Osteocyte (in vitro differentiated cells): ENCODE results near the gene SMAD1. TPM values are rescaled to one million over a fixed set of nuclear protein-coding genes. Genes with fewer than 3 reads are reported as not detected.

Source experiments
- DNase-seq: peaks from one replicate; pipeline ENCODE4 v3.0.0; 2021; ENCODE audit warnings: mixed read lengths; ENCODE audit not compliant: unreplicated experiment; ENCODE audit errors: extremely low spot score
- H3K27ac Mint-ChIP-seq: one replicate; pipeline ENCODE4 v1.8.0; 2021; ENCODE audit warnings: mild to moderate bottlenecking, mixed read lengths; ENCODE audit not compliant: unreplicated experiment
- H3K27me3 Mint-ChIP-seq: one replicate; pipeline ENCODE4 v1.8.0; 2021; ENCODE audit warnings: mixed read lengths; ENCODE audit not compliant: unreplicated experiment
- H3K36me3 Mint-ChIP-seq: one replicate; pipeline ENCODE4 v1.8.0; 2021; ENCODE audit warnings: mixed read lengths; ENCODE audit not compliant: unreplicated experiment
- H3K4me1 Mint-ChIP-seq: one replicate; pipeline ENCODE4 v1.8.0; 2021; ENCODE audit warnings: mixed read lengths; ENCODE audit not compliant: unreplicated experiment
- H3K4me3 Mint-ChIP-seq: one replicate; pipeline ENCODE4 v1.8.0; 2021; ENCODE audit warnings: mild to moderate bottlenecking, moderate library complexity, mixed read lengths; ENCODE audit not compliant: unreplicated experiment
- H3K9me3 Mint-ChIP-seq: one replicate; pipeline ENCODE4 v1.8.0; 2021; ENCODE audit warnings: mixed read lengths; ENCODE audit not compliant: unreplicated experiment
- CTCF ChIP-seq: fragments of 200-600 bp; sonication (generic); IDR thresholded peaks from 2 replicates; pipeline ENCODE4 v1.5.0; 2021; ENCODE audit warnings: antibody characterized with exemption, mild to moderate bottlenecking, moderate library complexity
- total RNA-seq: library from RNA; stranded (reverse); gene quantifications from 2 replicates; pipeline ENCODE4 v1.2.1, GENCODE V29; 2021

SMAD1 gene
- total RNA-seq, 1 donor from 2014 or later, result 18.1 TPM

DNA sequence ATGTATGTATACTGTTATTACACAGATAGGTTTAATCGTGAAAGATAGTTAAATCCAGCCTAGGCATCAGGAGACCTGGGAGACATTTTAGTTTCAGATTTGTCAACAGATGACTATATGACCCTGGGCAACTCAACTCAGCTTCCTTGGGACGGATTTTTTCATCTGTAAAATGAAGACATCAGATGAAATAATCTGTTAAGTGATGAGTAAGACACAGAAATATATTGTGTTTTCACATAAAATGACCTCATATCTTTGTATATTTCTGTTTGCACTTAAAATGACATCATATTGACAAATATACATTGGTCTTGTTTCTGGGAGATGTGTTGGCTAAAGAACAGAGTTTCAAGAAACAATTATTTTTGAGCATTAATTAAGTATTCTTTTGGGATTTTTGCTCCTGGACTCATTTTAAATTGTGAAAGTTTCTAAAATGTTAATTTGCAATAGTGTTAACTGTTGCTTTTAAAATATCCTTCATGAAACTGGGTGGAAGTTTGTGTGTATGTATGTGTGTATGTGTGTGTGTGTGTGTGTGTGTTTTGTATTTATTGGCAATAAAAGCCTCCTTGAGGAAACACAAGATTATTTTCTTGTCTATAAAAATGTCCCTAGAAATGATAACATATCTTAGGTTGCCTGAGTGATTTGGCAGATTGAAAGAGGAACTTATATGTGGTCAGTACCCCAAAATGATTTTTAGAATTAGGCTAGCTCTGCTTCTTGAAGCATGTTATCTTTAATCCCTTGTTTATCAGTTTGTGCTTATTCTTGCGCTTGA lies 108.5 kb downstream of the SMAD1 start:
- no peaks in the 10 kb centered on the region for H3K4me1 Mint-ChIP-seq
- H3K36me3 Mint-ChIP-seq, result no peaks in the 10 kb centered on the region
- no peak for DNase-seq
- TF ChIP-seq CTCF, result no peak
- peaks cover 42% of the 10 kb centered on the region for H3K27me3 Mint-ChIP-seq
- H3K27ac Mint-ChIP-seq, result no peak overlapping the region
- H3K4me3 Mint-ChIP-seq, result no peak overlapping the region
- peaks cover 5% of the 10 kb centered on the region for H3K9me3 Mint-ChIP-seq

- no peaks in the 10 kb centered on the region for H3K36me3 Mint-ChIP-seq
- no peak for TF ChIP-seq CTCF
- H3K27me3 Mint-ChIP-seq, result no peaks in the 10 kb centered on the region
- DNase-seq, result no peak
- H3K4me3 Mint-ChIP-seq, result no peak overlapping the region
- no peak overlapping the region for H3K27ac Mint-ChIP-seq
- peaks cover 15% of the 10 kb centered on the region for H3K9me3 Mint-ChIP-seq
- H3K4me1 Mint-ChIP-seq, result peaks cover 11% of the 10 kb centered on the region
Measured at GRCh38 chr4:145602129-145602760, 120.6 kb downstream of the SMAD1 start.

GRCh38 chr4:145605941-145606340 lies 124.3 kb downstream of the SMAD1 start:
- H3K4me1 Mint-ChIP-seq, result peaks cover 13% of the 10 kb centered on the region
- DNase-seq, result no peak
- no peak for TF ChIP-seq CTCF
- H3K9me3 Mint-ChIP-seq, result peaks cover 12% of the 10 kb centered on the region
- H3K4me3 Mint-ChIP-seq, result no peak overlapping the region
- no peaks in the 10 kb centered on the region for H3K36me3 Mint-ChIP-seq
- H3K27ac Mint-ChIP-seq, result no peak overlapping the region
- H3K27me3 Mint-ChIP-seq, result no peaks in the 10 kb centered on the region

Other genes starting within 250 kb of the SMAD1 start
- gene MMAA, start 137.5 kb downstream of the SMAD1 start, total RNA-seq, result 9.5 and 9.9 TPM in 2 replicates
- not detected in 2 replicates for gene C4orf51, start 198.3 kb downstream of the SMAD1 start, total RNA-seq